AG08396 (cell line): ENCODE data around the gene COA8.

Experiments used
- DNase-seq: peaks from one replicate; pipeline ENCODE4 v3.0.0; 2012; ENCODE audit warnings: low spot score, mixed read lengths

COA8 gene

DNA sequence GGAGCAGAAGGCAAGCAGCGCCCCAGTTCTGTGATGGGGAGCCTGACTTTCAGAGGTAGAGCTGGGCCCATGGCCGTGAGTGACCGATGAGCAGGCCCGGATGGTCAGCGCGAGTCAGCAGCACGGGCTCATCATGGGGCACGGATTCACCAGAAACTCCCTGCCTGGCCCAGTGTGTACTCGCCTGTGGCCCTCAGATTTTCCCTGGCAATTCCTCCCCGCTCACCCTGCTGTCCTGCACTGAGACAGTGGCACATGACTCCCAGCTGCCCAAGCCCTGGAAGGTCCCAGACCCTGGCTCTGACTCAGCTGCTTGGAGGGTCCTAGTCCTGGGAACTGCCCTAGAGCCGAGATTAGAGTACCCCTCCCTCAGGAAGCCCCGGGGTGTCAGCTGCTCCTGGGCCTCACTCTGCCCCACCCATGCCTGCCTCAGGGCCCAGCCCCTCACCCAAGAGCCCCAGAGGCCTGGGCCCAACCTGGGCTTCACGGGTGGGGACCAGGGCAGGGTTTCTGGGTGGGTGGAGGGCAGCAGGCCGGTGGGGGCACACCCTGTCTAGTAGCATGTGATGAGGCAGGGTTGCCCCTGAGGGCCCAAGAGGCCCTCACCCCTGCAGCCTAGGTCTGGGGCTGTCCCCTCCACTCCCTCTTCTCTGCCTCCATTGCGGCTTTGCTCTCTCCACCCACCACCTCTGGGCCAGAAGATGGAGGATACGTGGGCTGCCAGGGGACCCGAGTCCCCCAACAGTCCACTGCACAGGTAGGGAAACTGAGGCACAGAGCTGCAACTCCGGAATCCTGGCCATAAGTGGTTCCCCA is 25.4 kb upstream of the COA8 start:
- no peak for DNase-seq

GRCh38 chr14:103538291-103539055 is 24.3 kb upstream of the COA8 start:
- DNase-seq = no peak

GRCh38 chr14:103539056-103539825 is 23.5 kb upstream of the COA8 start:
- DNase-seq = no peak

GRCh38 chr14:103540821-103541708 is 21.7 kb upstream of the COA8 start:
- DNase-seq = no peak

GRCh38 chr14:103541709-103542604 is 20.8 kb upstream of the COA8 start:
- DNase-seq = no peak

DNA sequence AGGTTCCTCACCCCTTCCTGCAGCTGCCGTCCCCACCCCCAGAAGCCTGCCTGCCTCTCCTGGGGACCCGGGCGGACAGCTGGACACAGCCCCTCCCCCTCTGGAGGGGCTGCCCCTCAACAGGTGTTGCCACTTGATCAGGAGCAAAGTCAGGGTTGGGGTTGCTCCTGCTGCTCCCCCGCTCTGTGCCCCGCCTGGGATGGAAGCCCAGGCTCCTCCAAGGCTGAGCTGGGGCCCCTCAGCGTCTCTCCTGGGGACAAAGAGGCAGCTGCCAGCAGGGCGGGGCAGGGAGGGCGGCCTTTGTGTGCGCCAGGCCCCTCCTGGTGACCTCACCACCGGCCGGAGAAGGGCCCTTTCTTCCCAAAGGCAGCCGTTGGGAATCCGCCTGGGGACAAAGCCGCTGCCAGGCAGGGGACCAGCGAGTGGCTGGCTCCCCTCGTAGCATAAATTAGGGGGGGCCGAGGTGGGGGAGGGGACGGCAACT is 20.1 kb upstream of the COA8 start:
- no peak for DNase-seq

DNA sequence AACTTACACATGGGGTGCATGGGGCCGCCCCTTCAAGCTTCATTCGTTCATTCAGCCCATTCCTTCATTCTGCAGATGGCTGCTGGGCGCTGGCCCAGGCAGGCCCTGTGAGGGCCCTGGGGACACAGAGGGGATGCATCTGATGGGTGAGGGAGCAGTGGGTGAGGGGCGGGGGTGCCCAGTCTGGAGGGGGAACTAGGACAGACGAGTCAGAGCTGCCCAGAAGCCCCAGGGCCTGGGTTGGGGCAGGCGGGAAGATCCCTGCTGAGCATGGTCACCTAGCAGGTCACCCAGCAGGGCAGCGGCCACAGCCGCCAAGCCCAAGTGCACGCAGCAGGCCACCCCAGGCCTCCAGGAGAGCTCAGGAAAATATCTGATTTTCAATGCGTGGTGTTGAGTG is 19.6 kb upstream of the COA8 start:
- no peak for DNase-seq

GRCh38 chr14:103543721-103544387 is 18.9 kb upstream of the COA8 start:
- no peak for DNase-seq

GRCh38 chr14:103544388-103545218 is 18.2 kb upstream of the COA8 start:
- no peak for DNase-seq

DNA sequence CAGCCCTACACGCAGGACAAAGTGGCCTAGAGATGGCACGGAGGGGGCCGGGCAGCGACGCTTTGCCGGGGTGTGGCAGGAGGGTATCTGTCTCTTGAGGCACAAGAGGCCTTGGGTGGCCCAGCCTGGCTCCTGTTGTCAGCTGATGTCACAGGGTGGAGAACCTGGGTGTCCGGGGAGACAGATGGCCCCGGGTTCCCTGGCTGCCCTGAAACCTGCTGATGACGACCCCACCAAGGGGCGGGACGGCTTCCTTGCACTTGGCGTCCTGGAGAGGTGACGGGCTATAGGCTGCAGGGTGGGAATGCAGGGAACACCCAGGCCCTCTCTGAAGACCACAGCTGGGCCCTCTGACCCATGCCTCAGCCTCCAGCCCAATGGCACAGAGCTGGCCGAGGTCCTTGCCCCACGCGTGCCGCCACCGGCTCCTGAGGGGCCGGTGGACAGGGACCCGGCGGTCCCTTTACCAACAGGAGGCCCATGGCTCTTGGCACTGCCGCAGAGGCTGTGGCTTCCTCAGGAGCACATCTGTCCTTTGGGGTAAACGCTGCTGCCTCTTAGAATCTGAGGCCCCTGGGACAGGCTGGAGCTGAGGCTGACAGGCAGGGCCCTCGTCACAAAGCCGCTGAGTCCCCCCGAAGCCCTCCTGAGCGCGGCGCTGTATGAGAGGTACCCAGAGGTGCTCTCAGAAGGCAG is 17.4 kb upstream of the COA8 start:
- no peak for DNase-seq

GRCh38 chr14:103545915-103546651 is 16.7 kb upstream of the COA8 start:
- no peak for DNase-seq

- peak; percentile 79 for DNase-seq
Measured at GRCh38 chr14:103546652-103547454, 15.9 kb upstream of the COA8 start.

DNA sequence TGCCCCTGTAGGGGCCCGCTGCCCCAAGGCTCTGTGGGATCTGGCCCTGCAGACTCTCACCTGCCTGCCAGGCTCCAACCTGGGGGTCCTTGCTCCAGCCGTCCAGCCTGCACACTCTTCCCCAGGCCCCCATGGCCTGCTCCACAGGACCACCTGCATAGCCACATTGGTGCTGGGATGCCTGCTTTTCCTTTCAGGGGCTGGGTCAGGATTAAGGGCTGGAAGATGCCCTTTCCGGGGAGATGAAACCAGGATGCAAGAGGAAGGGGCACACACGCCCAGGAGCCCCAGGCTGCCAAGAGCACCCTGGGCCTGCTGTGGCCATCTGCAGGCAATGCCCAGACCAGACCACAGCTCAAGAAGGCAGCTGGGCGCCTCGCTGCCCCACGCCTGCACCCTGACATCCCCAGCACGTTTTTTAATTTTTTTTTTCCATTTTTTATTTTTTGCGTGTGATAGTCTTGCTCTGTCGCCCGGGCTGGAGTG is 15.3 kb upstream of the COA8 start:
- no peak for DNase-seq

DNA sequence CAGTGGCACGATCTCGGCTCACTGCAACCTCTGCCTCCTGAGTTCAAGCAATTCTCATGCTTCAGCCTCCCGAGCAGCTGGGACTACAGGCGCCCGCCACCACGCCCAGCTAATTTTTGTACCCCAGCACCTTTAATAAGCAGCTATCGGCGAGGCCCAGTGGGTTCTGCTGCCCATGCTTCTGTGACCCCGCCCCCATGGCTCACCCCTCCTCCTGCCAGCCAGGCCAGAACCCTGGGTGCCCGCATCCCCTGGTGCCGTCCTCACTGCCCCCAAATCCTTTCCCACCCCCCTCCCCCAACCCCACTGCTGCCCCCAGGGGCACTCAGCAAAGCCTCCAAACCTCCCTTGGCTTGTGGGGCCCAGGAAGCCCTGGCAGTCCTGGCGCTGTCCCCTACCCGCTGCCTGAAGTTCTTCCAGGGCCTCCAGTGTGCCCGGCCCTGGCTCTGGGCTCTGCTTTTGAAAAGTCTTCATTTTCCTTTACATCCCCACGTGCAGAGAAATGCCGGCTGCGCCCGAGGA is 14.8 kb upstream of the COA8 start:
- no peak for DNase-seq

- no peak for DNase-seq
Measured at GRCh38 chr14:103548463-103549351, 14.1 kb upstream of the COA8 start.
